Cerebellar cortex (tissue), 1 donor: ENCODE data around the gene NLRC4.
"Not testable (repeated sequence)": the region's sequence is repeated elsewhere in the genome, so short reads cannot be mapped to it uniquely, and the experiment has no call there.

Experiments used
- DNase-seq: peaks from one replicate; pipeline ENCODE4 v3.0.0-alpha.2; 2015; ENCODE audit warnings: low spot score

Gene NLRC4

GRCh38 chr2:32242331-32242730 is 22.4 kb downstream of the NLRC4 start:
- no peak for DNase-seq

- DNase-seq: peak; percentile 10
These were observed 26.7 kb downstream of the NLRC4 start for GRCh38 chr2:32237996-32238395.

GRCh38 chr2:32237488-32237887 is 27.2 kb downstream of the NLRC4 start:
- no peak for DNase-seq

- DNase-seq: no peak
These were observed 29.4 kb downstream of the NLRC4 start for GRCh38 chr2:32235315-32235714.

GRCh38 chr2:32231959-32232358 is 32.7 kb downstream of the NLRC4 start:
- DNase-seq: no peak

- DNase-seq: no peak
These were observed 35.1 kb downstream of the NLRC4 start for GRCh38 chr2:32229635-32230034.

GRCh38 chr2:32228181-32228580 is 36.5 kb downstream of the NLRC4 start:
- no peak for DNase-seq

- no peak for DNase-seq
These were observed 37.2 kb downstream of the NLRC4 start for GRCh38 chr2:32227492-32227891.

- DNase-seq: no peak
These were observed 41.7 kb downstream of the NLRC4 start for GRCh38 chr2:32222966-32223365.

- DNase-seq: no peak
These were observed 44.2 kb downstream of the NLRC4 start for GRCh38 chr2:32220445-32220844.

GRCh38 chr2:32212295-32212694 is 52.4 kb downstream of the NLRC4 start:
- DNase-seq: no peak

- no peak for DNase-seq
These were observed 53.8 kb downstream of the NLRC4 start for GRCh38 chr2:32210767-32211408.

GRCh38 chr2:32203428-32203827 is 61.3 kb downstream of the NLRC4 start:
- DNase-seq: not testable (repeated sequence)

- DNase-seq: no peak
These were observed 63.9 kb downstream of the NLRC4 start for GRCh38 chr2:32200814-32201213.

GRCh38 chr2:32192418-32192817 is 72.3 kb downstream of the NLRC4 start:
- no peak for DNase-seq

GRCh38 chr2:32189011-32189410 is 75.7 kb downstream of the NLRC4 start:
- DNase-seq: no peak

GRCh38 chr2:32182667-32183066 is 82.0 kb downstream of the NLRC4 start:
- no peak for DNase-seq
